ENCODE measurements around the gene HIP1. TPM values are rescaled to one million over a fixed set of nuclear protein-coding genes. Genes with fewer than 3 reads are reported as not detected.
"Not testable (repeated sequence)": the region's sequence is repeated elsewhere in the genome, so short reads cannot be mapped to it uniquely, and the experiment has no call there.

Gene HIP1
- total RNA-seq, 4 donors from 2014 or later = 24.9 to 51.2 (median 27.2) TPM

DNA sequence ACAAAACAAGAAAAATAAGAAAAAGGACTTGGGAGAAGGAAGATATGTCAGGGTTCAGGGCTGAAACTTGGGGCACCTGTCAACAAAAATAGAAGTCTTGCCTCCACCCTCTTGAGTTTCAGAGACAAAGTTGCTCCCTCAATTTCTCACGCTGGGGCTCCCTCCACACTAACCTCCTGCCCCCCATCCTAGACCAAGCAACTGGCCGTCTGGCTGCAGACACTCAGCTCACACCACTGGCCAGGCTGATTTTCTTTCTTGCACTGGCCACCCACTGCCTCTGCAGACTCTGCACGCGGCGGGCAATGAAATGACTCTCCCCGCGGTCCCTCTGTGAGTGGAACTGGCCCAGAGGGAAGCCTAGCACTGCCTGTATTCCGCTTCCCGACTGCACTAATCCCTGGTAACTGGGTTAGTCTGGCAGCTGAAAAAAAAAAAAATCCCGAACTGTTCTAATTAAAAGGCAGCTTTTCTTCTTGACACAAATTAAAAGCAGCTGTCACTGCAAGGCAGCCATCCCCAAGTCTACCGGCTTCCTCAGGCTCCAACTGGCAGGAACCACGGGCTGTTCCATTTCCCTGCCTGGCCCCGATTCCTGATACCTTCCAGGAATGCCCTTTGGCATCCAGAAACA, 163.1 kb downstream of the HIP1 start:
- TF ChIP-seq, protein P1, sequence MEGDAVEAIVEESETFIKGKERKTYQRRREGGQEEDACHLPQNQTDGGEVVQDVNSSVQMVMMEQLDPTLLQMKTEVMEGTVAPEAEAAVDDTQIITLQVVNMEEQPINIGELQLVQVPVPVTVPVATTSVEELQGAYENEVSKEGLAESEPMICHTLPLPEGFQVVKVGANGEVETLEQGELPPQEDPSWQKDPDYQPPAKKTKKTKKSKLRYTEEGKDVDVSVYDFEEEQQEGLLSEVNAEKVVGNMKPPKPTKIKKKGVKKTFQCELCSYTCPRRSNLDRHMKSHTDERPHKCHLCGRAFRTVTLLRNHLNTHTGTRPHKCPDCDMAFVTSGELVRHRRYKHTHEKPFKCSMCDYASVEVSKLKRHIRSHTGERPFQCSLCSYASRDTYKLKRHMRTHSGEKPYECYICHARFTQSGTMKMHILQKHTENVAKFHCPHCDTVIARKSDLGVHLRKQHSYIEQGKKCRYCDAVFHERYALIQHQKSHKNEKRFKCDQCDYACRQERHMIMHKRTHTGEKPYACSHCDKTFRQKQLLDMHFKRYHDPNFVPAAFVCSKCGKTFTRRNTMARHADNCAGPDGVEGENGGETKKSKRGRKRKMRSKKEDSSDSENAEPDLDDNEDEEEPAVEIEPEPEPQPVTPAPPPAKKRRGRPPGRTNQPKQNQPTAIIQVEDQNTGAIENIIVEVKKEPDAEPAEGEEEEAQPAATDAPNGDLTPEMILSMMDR (IDR thresholded peaks at IDR 0.05) = no peak
- DNase-seq (ENCODE audit: low spot score) (no peak), ATAC-seq (ENCODE audit: low FRiP score) (no peak)

DNA sequence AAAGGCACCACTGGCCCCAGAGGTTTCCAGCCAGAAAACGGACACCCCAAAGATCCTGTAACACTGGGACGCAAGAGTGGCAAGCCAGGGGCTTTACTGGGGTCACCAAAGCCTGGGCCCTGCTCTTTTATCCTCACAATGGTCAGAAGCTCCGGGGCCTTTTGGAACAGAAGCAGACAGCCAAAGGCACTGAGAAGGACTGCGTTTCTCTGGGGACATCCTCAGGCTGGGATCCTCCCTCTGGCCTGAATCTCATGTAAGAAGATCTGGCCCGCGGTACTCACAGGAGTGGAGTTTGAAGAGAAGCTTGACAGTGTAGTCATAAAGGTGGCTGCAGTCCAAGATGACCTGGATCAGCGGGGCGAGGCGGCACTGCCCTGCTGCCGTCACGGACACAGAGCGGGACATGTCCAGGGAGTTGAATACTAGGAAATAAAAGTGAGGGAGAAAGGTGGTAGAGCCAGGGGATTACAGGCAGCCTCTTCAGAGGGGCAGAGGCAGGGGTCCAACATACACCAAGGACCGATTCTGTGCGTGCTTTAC, 165.2 kb downstream of the HIP1 start:
- TF ChIP-seq, protein P1 (IDR thresholded peaks at IDR 0.05) = no peak
- no peak for ATAC-seq (ENCODE audit: low FRiP score)
- DNase-seq (ENCODE audit: low spot score) = no peak

DNA sequence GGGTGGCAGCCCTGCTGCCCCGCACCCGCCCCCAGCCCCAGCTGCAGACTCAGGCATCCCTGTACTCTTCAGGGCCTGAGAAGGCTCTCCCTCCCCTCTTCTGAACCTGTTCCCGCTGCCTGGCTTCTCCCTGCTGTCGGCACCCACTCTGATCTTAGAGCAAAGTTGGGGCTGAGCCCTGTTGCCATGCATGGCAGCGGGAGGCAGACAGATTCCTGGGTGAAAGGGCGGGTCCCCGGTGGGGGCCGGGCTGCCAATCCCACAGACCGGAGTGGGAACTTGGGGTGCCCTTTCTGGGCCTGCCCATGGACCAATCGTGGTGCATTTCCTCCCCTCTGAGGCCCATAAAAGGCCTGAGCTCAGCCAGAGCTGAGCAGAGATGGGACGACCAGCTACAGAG, 165.9 kb downstream of the HIP1 start:
- TF ChIP-seq, protein P1 (IDR thresholded peaks at IDR 0.05) = no peak
- DNase-seq (ENCODE audit: low spot score) (no peak), ATAC-seq (ENCODE audit: low FRiP score) (no peak)

DNA sequence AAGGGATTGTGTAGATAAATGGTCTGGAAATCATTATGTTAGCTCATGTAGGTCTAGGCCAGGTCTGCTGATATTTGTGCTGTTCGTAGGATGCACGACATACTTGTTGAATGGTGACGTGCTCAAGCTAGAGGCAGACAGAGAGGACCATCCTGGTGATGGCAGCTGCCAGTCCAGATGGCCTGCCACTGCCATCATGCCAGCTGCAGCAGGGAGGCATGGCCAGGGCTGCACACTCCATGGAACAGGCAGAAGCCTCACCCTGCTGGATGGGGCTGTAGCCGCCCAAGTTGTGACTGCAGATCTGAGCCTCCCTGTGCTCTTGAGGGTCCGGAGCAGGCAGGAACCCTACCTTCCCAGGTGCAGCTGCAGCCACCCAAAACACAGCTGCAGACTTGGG, 166.3 kb downstream of the HIP1 start:
- TF ChIP-seq, protein P1 (IDR thresholded peaks at IDR 0.05) = no peak
- no peak for ATAC-seq (ENCODE audit: low FRiP score)

DNA sequence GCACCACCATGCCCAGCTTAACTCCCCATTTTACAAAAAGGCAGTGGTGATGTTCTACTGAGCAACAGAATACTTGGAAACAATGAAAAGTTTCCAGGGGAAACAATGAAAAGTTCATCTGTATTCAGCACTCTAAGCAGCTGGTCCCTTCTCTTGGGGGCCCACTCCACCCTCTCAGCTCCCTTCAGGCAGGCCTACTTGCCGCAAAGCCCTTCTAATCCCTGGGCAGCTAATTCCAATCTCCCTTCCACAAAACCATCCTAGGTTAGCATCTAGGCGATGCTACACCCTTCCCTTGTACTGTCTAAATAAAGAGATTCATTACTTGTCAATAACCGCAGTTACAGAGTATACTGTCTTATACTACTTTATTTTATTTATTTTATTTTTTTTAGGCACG, 167.5 kb downstream of the HIP1 start:
- ATAC-seq (ENCODE audit: low FRiP score) = no peak
- TF ChIP-seq, protein P1 (IDR thresholded peaks at IDR 0.05) = no peak
- no peak for DNase-seq (ENCODE audit: low spot score)

More for the DNA sequence above, 166.3 kb downstream of the HIP1 start:
- no peak for DNase-seq (ENCODE audit: low spot score)

DNA sequence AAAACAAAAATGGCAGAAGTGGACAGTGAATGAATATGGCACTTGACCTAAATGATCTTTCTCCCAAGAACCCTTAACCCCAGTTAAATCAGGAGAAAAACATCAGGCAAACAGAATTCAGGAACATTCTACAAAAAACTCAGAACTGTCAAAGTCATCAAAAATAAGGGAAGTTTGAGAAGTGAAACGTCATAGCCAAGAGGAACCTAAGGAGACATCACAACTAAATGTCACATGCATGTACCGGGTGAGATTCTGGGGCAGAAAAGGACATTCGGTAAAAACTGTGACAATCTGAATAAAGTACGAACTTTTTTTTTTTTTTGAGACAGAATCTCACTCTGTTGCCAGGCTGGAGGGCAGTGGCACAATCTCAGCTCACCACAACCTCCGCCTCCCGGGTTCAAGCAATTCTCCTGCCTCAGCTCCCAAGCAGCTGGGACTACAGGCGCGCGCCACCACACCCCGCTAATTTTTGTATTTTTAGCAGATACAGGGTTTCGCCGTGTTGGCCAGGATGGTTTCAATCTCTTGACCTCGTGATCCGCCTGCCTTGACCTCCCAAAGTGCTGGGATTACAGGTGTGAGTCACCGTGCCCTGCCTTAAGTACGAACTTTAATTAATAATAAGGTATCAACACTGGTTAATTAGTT, 169.0 kb downstream of the HIP1 start:
- DNase-seq (ENCODE audit: low spot score); ATAC-seq (ENCODE audit: low FRiP score): not testable (repeated sequence)

DNA sequence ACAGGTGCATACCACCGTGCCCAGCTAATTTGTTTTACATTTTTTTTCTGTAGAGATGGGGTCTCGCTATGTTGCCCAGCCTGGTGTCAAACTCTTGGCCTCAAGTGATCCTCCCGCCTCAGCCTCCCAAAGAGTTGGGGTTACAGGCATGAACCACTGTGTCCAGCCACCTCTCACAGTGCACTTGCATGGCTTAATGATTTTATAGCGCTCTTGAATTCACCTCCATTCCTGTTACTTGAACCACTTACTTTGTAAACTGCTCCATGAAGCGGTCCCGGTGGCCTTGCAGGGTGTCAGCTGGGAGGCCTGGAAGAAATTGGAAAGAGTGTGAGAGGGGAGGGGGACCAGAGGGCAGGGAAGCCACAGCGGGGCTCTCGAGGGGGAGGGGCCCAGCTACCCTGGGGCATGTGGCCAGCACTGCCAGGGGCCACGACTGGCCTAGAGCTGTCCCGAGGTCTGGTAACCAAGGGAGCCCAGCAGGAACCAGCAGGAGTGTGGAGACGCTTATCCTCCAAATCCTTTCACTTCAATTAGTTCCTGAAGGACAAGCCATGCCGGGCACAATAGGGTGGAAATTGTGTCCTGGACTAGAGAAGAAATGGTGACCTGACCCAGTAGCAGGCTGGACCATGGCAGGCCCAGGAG, 170.7 kb downstream of the HIP1 start:
- TF ChIP-seq, protein P1 (IDR thresholded peaks at IDR 0.05) = no peak
- DNase-seq (ENCODE audit: low spot score) = no peak
- ATAC-seq (ENCODE audit: low FRiP score) = no peak

All from omental fat pad (tissue), 4 donors.